ENCODE measurements around the gene ANKRD1. TPM values are rescaled to one million over a fixed set of nuclear protein-coding genes. Genes with fewer than 3 reads are reported as not detected.

Gene ANKRD1
- total and polyA plus RNA-seq, 2 donors (not counting 3 experiments of a cell fraction or from before 2014, with no cell fraction given), result 593 to 664 TPM

DNA sequence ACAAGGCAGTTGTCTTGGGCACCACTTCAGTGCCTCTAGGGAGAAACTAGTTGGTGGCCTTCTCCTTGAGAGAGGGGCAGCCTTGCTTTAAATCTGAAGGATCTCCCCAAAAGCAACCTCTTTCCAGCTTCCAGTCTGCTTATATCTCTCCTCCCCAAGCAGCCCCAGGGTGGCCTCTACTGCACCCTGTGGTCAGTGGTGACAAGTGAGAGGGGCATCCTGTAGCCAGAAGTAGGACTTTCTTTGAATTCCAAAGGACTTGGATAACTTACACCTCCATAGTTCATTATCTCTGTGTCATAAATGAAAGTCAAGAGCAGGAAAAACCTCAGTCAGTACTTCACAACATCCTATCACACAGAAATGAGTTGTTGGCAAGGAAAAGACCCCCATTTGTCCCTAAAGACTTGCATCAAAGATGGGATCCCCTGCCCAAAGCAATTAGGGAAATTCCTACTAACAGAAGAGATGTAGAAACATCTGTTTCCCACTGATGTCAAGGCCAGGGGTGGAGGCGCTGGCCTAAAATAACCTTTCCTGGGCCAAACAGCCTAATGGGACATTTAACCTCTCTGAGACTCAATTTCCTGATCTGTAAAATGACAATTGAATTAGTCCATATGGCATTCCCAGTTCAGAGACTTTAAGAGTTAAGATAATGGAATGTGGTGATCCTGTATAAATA, 44.0 kb upstream of the ANKRD1 start:
- intact Hi-C loops (cut with micrococcal nuclease), result no loop called here
- no peak overlapping the region for H3K4me3 ChIP-seq (replicated peaks in 1 of 3; ENCODE audit: insufficient read depth in 1 of 3, low read depth in 1 of 3, low read length in 3 of 3)
- no peaks in the 10 kb centered on the region for H3K9me3 ChIP-seq (replicated peaks; ENCODE audit: control insufficient read depth, insufficient read depth, low read length)
- no peaks in the 10 kb centered on the region for H3K27me3 ChIP-seq (ENCODE audit: control insufficient read depth in 2 of 2, insufficient read depth in 2 of 2, low read length in 2 of 2)
- TF ChIP-seq MYC (IDR thresholded peaks at IDR 0.05; ENCODE audit: low read depth, low read length) (no peak), GATA2 (IDR thresholded peaks at IDR 0.05; ENCODE audit: insufficient read depth, insufficient read length, low read depth, low read length) (no peak), POLR2A (IDR thresholded peaks at IDR 0.05; ENCODE audit: low read depth, low read length) (no peak), JUN (IDR thresholded peaks at IDR 0.05; ENCODE audit: borderline replicate concordance, insufficient read depth, insufficient read length, low read depth) (no peak), FOS (IDR thresholded peaks at IDR 0.05; ENCODE audit: borderline replicate concordance, insufficient read depth, low read length) (no peak), POLR2AphosphoS5 (IDR thresholded peaks at IDR 0.05; ENCODE audit: insufficient read depth, low read depth, low read length) (no peak), EZH2 (IDR thresholded peaks at IDR 0.05; ENCODE audit: borderline replicate concordance, low read depth, low read length, severe bottlenecking) (no peak)
- TF ChIP-seq, protein P1, sequence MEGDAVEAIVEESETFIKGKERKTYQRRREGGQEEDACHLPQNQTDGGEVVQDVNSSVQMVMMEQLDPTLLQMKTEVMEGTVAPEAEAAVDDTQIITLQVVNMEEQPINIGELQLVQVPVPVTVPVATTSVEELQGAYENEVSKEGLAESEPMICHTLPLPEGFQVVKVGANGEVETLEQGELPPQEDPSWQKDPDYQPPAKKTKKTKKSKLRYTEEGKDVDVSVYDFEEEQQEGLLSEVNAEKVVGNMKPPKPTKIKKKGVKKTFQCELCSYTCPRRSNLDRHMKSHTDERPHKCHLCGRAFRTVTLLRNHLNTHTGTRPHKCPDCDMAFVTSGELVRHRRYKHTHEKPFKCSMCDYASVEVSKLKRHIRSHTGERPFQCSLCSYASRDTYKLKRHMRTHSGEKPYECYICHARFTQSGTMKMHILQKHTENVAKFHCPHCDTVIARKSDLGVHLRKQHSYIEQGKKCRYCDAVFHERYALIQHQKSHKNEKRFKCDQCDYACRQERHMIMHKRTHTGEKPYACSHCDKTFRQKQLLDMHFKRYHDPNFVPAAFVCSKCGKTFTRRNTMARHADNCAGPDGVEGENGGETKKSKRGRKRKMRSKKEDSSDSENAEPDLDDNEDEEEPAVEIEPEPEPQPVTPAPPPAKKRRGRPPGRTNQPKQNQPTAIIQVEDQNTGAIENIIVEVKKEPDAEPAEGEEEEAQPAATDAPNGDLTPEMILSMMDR (IDR thresholded peaks at IDR 0.05; ENCODE audit: extremely low read depth in 1 of 2, insufficient read depth in 1 of 2, low read depth in 1 of 2, low read length in 2 of 2), result no peak
- TF ChIP-seq, protein P2, sequence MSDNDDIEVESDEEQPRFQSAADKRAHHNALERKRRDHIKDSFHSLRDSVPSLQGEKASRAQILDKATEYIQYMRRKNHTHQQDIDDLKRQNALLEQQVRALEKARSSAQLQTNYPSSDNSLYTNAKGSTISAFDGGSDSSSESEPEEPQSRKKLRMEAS (IDR thresholded peaks at IDR 0.05; ENCODE audit: insufficient read depth, insufficient read length), result no peak
- no TSS peak for BruUV-seq (replicated peaks)
- FAIRE-seq (no peak), DNase-seq (ENCODE audit: low read depth, low spot score) (peak; percentile 18)
- H3K79me2 ChIP-seq (ENCODE audit: control insufficient read depth, insufficient read depth, low read length), result no peaks in the 10 kb centered on the region
- no peak overlapping the region for H2AFZ ChIP-seq (ENCODE audit: low read depth, low read length)
- H4K20me1 ChIP-seq (replicated peaks; ENCODE audit: control insufficient read depth, extremely low read depth, insufficient read depth, low read length), result no peaks in the 10 kb centered on the region
- H3K27ac ChIP-seq (ENCODE audit: insufficient read depth, low read depth, low read length), result no peak overlapping the region
- ChIA-PET POLR2A (no interaction called here), CTCF (interaction anchor here (1.4 kb wide), 1 partner anchor 53 kb away, joined by 4 read pairs; no protein-coding TSS in a partner anchor)
- dilution Hi-C loops (cut with MboI; ENCODE audit: extremely low pct_ligation_motif_present, low sequenced_read_pairs), result no loop called here
- H3K4me1 ChIP-seq (ENCODE audit: control insufficient read depth, extremely low read depth, insufficient read depth, low read length), result peaks cover 19% of the 10 kb centered on the region
- H3K9me1 ChIP-seq (replicated peaks; ENCODE audit: control insufficient read depth, extremely low read depth, insufficient read depth, low read length), result no peaks in the 10 kb centered on the region
- no peak overlapping the region for H3K4me2 ChIP-seq (ENCODE audit: insufficient read depth, low read length)
- no peak overlapping the region for H3K9ac ChIP-seq (replicated peaks; ENCODE audit: extremely low read depth, insufficient read depth, low read length)
- H3K36me3 ChIP-seq (ENCODE audit: control insufficient read depth in 2 of 2, extremely low read depth in 1 of 2, insufficient read depth in 2 of 2, low read length in 2 of 2), result no peaks in the 10 kb centered on the region
